ENCODE data around the gene NFIX.
A peak's percentile ranks its signal among the peaks of the same experiment; 100 is the strongest.

The NFIX gene

GRCh38 chr19:12995596-12996405 is 526 bp downstream of the NFIX start:
- peak overlapping the region; percentile 46 for H3K9ac ChIP-seq (ENCODE audit: low read depth, low read length)
- no peaks in the 10 kb centered on the region for H3K9me3 ChIP-seq (ENCODE audit: insufficient read depth, low read length, severe bottlenecking)
- TF ChIP-seq EZH2 (IDR thresholded peaks at IDR 0.05; ENCODE audit: borderline replicate concordance, low read depth, low read length, severe bottlenecking) (no peak), CTCF (IDR thresholded peaks at IDR 0.05; ENCODE audit: borderline replicate concordance, extremely low read depth, low read length, poor library complexity, severe bottlenecking) (peak; percentile 36)
- H3K4me1 ChIP-seq (ENCODE audit: insufficient read depth, low read length), result peaks cover 19% of the 10 kb centered on the region
- H3K4me3 ChIP-seq (ENCODE audit: low read depth in 1 of 2, low read length in 2 of 2), result peak overlapping the region in 1 of 2 experiments; percentile 60; a peak in 2 of 4 replicates
- H4K20me1 ChIP-seq (ENCODE audit: insufficient read depth, low read length), result peaks cover 19% of the 10 kb centered on the region; the same call in 1 of the 2 replicates
- ATAC-seq (ENCODE audit: insufficient read depth, low read depth) (peak; percentile 12; the same call in 1 of the 3 replicates), DNase-seq (no peak)
- H3K79me2 ChIP-seq (ENCODE audit: insufficient read depth, low read length), result peaks cover 4% of the 10 kb centered on the region; the same call in 1 of the 2 replicates
- H2AFZ ChIP-seq (ENCODE audit: low read depth, low read length), result peak overlapping the region; percentile 43; the same call in 1 of the 2 replicates
- H3K36me3 ChIP-seq (ENCODE audit: insufficient read depth, low read length), result no peaks in the 10 kb centered on the region
- H3K4me2 ChIP-seq (ENCODE audit: insufficient read depth, low read length), result peak overlapping the region; percentile 76
- H3K27ac ChIP-seq (ENCODE audit: low read length), result no peak overlapping the region
- peaks cover 6% of the 10 kb centered on the region for H3K27me3 ChIP-seq (ENCODE audit: insufficient read depth, low read length, poor library complexity)

- no peak overlapping the region for H3K27ac ChIP-seq (ENCODE audit: low read length)
- TF ChIP-seq CTCF (IDR thresholded peaks at IDR 0.05; ENCODE audit: borderline replicate concordance, extremely low read depth, low read length, poor library complexity, severe bottlenecking) (no peak), EZH2 (IDR thresholded peaks at IDR 0.05; ENCODE audit: borderline replicate concordance, low read depth, low read length, severe bottlenecking) (no peak)
- H3K4me1 ChIP-seq (ENCODE audit: insufficient read depth, low read length), result peaks cover 19% of the 10 kb centered on the region
- ATAC-seq (ENCODE audit: insufficient read depth, low read depth), result no peak
- no peak overlapping the region for H2AFZ ChIP-seq (ENCODE audit: low read depth, low read length)
- peak overlapping the region; percentile 76 for H3K4me2 ChIP-seq (ENCODE audit: insufficient read depth, low read length)
- DNase-seq, result no peak
- no peaks in the 10 kb centered on the region for H3K36me3 ChIP-seq (ENCODE audit: insufficient read depth, low read length)
- H3K9ac ChIP-seq (ENCODE audit: low read depth, low read length), result peak overlapping the region; percentile 46; the same call in 1 of the 2 replicates
- H3K9me3 ChIP-seq (ENCODE audit: insufficient read depth, low read length, severe bottlenecking), result no peaks in the 10 kb centered on the region
- peaks cover 4% of the 10 kb centered on the region; the same call in 1 of the 2 replicates for H3K79me2 ChIP-seq (ENCODE audit: insufficient read depth, low read length)
- H3K27me3 ChIP-seq (ENCODE audit: insufficient read depth, low read length, poor library complexity), result peaks cover 6% of the 10 kb centered on the region
- peak overlapping the region in 1 of 2 experiments; percentile 60; a peak in 2 of 4 replicates for H3K4me3 ChIP-seq (ENCODE audit: low read depth in 1 of 2, low read length in 2 of 2)
- H4K20me1 ChIP-seq (ENCODE audit: insufficient read depth, low read length), result peaks cover 25% of the 10 kb centered on the region
Observed at GRCh38 chr19:12996406-12997094, 1.3 kb downstream of the NFIX start.

- H3K79me2 ChIP-seq (ENCODE audit: insufficient read depth, low read length), result peaks cover 4% of the 10 kb centered on the region; the same call in 1 of the 2 replicates
- H3K9me3 ChIP-seq (ENCODE audit: insufficient read depth, low read length, severe bottlenecking), result no peaks in the 10 kb centered on the region
- no peak overlapping the region for H3K27ac ChIP-seq (ENCODE audit: low read length)
- ATAC-seq (ENCODE audit: insufficient read depth, low read depth), result no peak
- H3K9ac ChIP-seq (ENCODE audit: low read depth, low read length), result no peak overlapping the region
- DNase-seq, result no peak
- H3K4me1 ChIP-seq (ENCODE audit: insufficient read depth, low read length), result peaks cover 19% of the 10 kb centered on the region
- peak overlapping the region; percentile 37; the same call in 1 of the 2 replicates for H3K4me2 ChIP-seq (ENCODE audit: insufficient read depth, low read length)
- H4K20me1 ChIP-seq (ENCODE audit: insufficient read depth, low read length), result peaks cover 27% of the 10 kb centered on the region
- TF ChIP-seq CTCF (IDR thresholded peaks at IDR 0.05; ENCODE audit: borderline replicate concordance, extremely low read depth, low read length, poor library complexity, severe bottlenecking), result no peak
- no peak for TF ChIP-seq EZH2 (IDR thresholded peaks at IDR 0.05; ENCODE audit: borderline replicate concordance, low read depth, low read length, severe bottlenecking)
- H3K27me3 ChIP-seq (ENCODE audit: insufficient read depth, low read length, poor library complexity), result peaks cover 6% of the 10 kb centered on the region
- H3K4me3 ChIP-seq (ENCODE audit: low read depth in 1 of 2, low read length in 2 of 2), result no peak overlapping the region
- H3K36me3 ChIP-seq (ENCODE audit: insufficient read depth, low read length), result no peaks in the 10 kb centered on the region
- no peak overlapping the region for H2AFZ ChIP-seq (ENCODE audit: low read depth, low read length)
Observed at GRCh38 chr19:12997179-12997966, 2.1 kb downstream of the NFIX start.
